ENCODE data around the gene WDR47.

The WDR47 gene

GRCh38 chr1:109041621-109042468 is at the start of gene WDR47:
Gene WDR47, minus strand, starts transcription at chr1:109042102. Its CDS starts 18,590 bp downstream, at chr1:109023512.
- DNase-seq (ENCODE audit: low spot score) = peak; percentile 97
- CTCF ChIA-PET = no interaction called here
- POLR2A ChIA-PET (ENCODE audit: low non-redundant PET) = interaction anchor here (0.5 to 1.5 kb wide), 3 partner anchors 31 to 73 kb away, joined by 3 to 4 read pairs (median 3); no protein-coding TSS in a partner anchor
- peak within 1 kb of the TSS; percentile 88 for H3K27ac ChIP-seq
- no peak for TF ChIP-seq CTCF (conservative IDR thresholded peaks at IDR 0.05; ENCODE audit: low read depth)

- H3K27ac ChIP-seq = peak overlapping the region; percentile 94
- ChIA-PET CTCF (interaction anchor here (0.7 to 2.6 kb wide), 3 partner anchors 8 to 100 kb away, joined by 6 to 11 read pairs (median 9); a partner anchor contains a TSS), POLR2A (ENCODE audit: low non-redundant PET) (interaction anchor here (2.2 kb wide), 1 partner anchor 9 kb away, joined by 13 read pairs; no protein-coding TSS in a partner anchor)
- no peak for TF ChIP-seq CTCF (conservative IDR thresholded peaks at IDR 0.05; ENCODE audit: low read depth)
- peak; percentile 61 for DNase-seq (ENCODE audit: low spot score)
These were observed 49.4 kb upstream of the WDR47 start for GRCh38 chr1:109091078-109091838.

- POLR2A ChIA-PET (ENCODE audit: low non-redundant PET) = interaction anchor here (0.6 to 2.2 kb wide), 2 partner anchors 10 to 90 kb away, joined by 3 to 13 read pairs; no protein-coding TSS in a partner anchor
- CTCF ChIA-PET = interaction anchor here (0.7 to 2.6 kb wide), 3 partner anchors 9 to 99 kb away, joined by 6 to 11 read pairs (median 9); a partner anchor contains a TSS
- TF ChIP-seq CTCF (conservative IDR thresholded peaks at IDR 0.05; ENCODE audit: low read depth) = no peak
- peak; percentile 81 for DNase-seq (ENCODE audit: low spot score)
- H3K27ac ChIP-seq = peak within 1 kb of the TSS; percentile 94
These were observed 48.5 kb upstream of the WDR47 start, which contains the start of gene TMEM167B for GRCh38 chr1:109090196-109091077. Gene TMEM167B, plus strand, starts transcription at chr1:109090764. Its CDS starts 109 bp downstream, at chr1:109090873.

- peak; percentile 82 for TF ChIP-seq CTCF (conservative IDR thresholded peaks at IDR 0.05; ENCODE audit: low read depth)
- peak; percentile 59 for DNase-seq (ENCODE audit: low spot score)
- POLR2A ChIA-PET (ENCODE audit: low non-redundant PET) = no interaction called here
These were observed 47.5 kb upstream of the WDR47 start for GRCh38 chr1:109089242-109090015.

GRCh38 chr1:109084563-109085517 is 42.9 kb upstream of the WDR47 start:
- ChIA-PET POLR2A (ENCODE audit: low non-redundant PET) (no interaction called here), CTCF (interaction anchor here (0.7 to 1.0 kb wide), 2 partner anchors 28 to 182 kb away, joined by 3 to 5 read pairs; a partner anchor contains a TSS)
- no peak for DNase-seq (ENCODE audit: low spot score)
- no peak overlapping the region for H3K27ac ChIP-seq
- no peak for TF ChIP-seq CTCF (conservative IDR thresholded peaks at IDR 0.05; ENCODE audit: low read depth)

More at GRCh38 chr1:109089242-109090015, 47.5 kb upstream of the WDR47 start:
- peak overlapping the region; percentile 94 for H3K27ac ChIP-seq
- CTCF ChIA-PET = interaction anchor here (0.5 to 2.6 kb wide), 7 partner anchors 10 to 1138 kb away, joined by 3 to 11 read pairs (median 5); a partner anchor contains a TSS

All from RWPE1 (cell line).